Smooth muscle cell (in vitro differentiated cells): ENCODE measurements around the gene CUEDC2. TPM values are rescaled to one million over a fixed set of nuclear protein-coding genes. Genes with fewer than 3 reads are reported as not detected.

ENCODE experiments used
- DNase-seq: peaks from one replicate; lab custom pipeline; 2025; ENCODE audit not compliant: unreplicated experiment; lab: John Stamatoyannopoulos, UW
- H2AFZ ChIP-seq: fragments of 200-600 bp; sonication (generic); 2 replicates; pipeline ENCODE4 v1.6.0; 2016; ENCODE audit warnings: antibody characterized with exemption, low read depth, mild to moderate bottlenecking
- H3F3A ChIP-seq: fragments of 200-600 bp; sonication (generic); 2 replicates; pipeline ENCODE4 v1.6.0; 2017; ENCODE audit warnings: antibody characterized with exemption, low read depth
- H3K27ac ChIP-seq: fragments of 200-600 bp; sonication (generic); 2 replicates; pipeline ENCODE4 v1.5.1; 2016; ENCODE audit warnings: low read depth, mild to moderate bottlenecking
- H3K27me3 ChIP-seq: fragments of 200-600 bp; sonication (generic); 2 replicates; pipeline ENCODE4 v1.6.1; 2016; ENCODE audit warnings: low read depth, mild to moderate bottlenecking
- H3K36me3 ChIP-seq: fragments of 200-600 bp; sonication (generic); 2 replicates; pipeline ENCODE4 v1.5.1; 2016; ENCODE audit warnings: low read depth
- H3K4me1 ChIP-seq: fragments of 200-600 bp; sonication (generic); 2 replicates; pipeline ENCODE4 v1.5.1; 2016; ENCODE audit warnings: low read depth
- H3K4me2 ChIP-seq: fragments of 200-600 bp; sonication (generic); 2 replicates; pipeline ENCODE4 v1.6.0; 2016; ENCODE audit warnings: mild to moderate bottlenecking
- H3K4me3 ChIP-seq: fragments of 200-600 bp; sonication (generic); 2 replicates; pipeline ENCODE4 v1.5.1; 2016; ENCODE audit warnings: mild to moderate bottlenecking
- H3K79me2 ChIP-seq: fragments of 200-600 bp; sonication (generic); 2 replicates; pipeline ENCODE4 v1.6.0; 2016; ENCODE audit warnings: low read depth, mild to moderate bottlenecking
- H3K9ac ChIP-seq: fragments of 200-600 bp; sonication (generic); 2 replicates; pipeline ENCODE4 v1.6.0; 2016; ENCODE audit warnings: low read depth
- H3K9me3 ChIP-seq: fragments of 200-600 bp; sonication (generic); replicated peaks from 2 replicates; pipeline ENCODE4 v1.5.1; 2016; ENCODE audit warnings: low read depth
- H4K20me1 ChIP-seq: fragments of 200-600 bp; sonication (generic); 2 replicates; pipeline ENCODE4 v1.6.0; 2016; ENCODE audit warnings: low read depth
- WGBS: methylation state at CpG from one replicate; pipeline ENCODE4 v1.1.7; 2016; ENCODE audit warnings: low lambda C conversion rate; 5-methylcytosine and 5-hydroxymethylcytosine counted together
- polyA plus RNA-seq: library from polyadenylated mRNA; unstranded; fragments of >200 nt; fragmentation: Nextera tagmentation; extraction: Ambion mirVana; gene quantifications from 2 replicates; pipeline ENCODE4 v1.2.1, GENCODE V29; 2016
- total RNA-seq: library from RNA; depleted of rRNA; stranded (reverse); fragments of >200 nt; gene quantifications from 2 replicates; pipeline ENCODE4 v1.2.3, GENCODE V29; 2014
- TF ChIP-seq, protein P1 (sequence below): fragments of 200-600 bp; sonication (generic); IDR thresholded peaks from 2 replicates; pipeline ENCODE4 v1.5.1; 2017; ENCODE audit warnings: borderline replicate concordance, mild to moderate bottlenecking, antibody characterized with exemption; ENCODE audit not compliant: insufficient read depth, poor library complexity, severe bottlenecking

CUEDC2 gene
- total and polyA plus RNA-seq, 2 experiments from 2014 or later: 24.7 to 112 TPM

DNA sequence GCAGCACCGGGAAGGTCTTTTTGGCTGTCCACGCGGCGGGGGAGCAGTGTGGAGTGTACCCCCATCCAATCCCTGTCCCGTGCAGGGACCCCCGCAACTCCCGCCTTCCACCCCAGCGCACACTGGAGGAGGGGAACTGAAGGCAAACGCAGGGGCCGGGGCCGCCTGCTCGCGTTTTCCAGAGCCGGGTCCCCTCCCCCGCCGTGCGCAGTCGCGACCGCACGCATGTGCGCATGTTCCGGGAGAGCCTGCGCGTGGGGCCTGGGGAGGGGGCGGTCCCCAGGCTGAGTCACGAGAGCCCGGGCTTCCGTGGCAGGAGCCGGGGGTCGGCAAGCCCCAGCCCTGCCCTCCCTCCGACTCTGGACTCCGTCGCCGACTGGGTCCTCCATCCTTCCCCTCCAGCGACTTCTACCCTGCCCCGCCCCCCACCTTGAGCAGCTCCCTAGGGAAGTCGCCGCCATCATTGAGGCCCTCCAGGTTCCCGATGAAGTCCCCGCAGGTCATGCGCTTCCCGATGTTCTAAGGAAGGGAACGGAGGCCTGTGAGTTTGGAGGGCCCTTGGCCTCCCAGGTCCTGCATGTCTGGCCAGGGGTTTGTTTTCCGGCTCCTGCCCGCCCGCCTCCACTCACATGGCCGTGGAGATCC, 21.8 kb downstream of the CUEDC2 start:
- Histone ChIP-seq H3K4me3 (peak overlapping the region; percentile 73), H3K79me2 (no peaks in the 10 kb centered on the region), H3K9ac (peak overlapping the region; percentile 38), H4K20me1 (peaks cover 8% of the 10 kb centered on the region), H2AFZ (no peak overlapping the region), H3K36me3 (no peaks in the 10 kb centered on the region), H3K9me3 (no peaks in the 10 kb centered on the region), H3K27ac (peak overlapping the region; percentile 39), H3K4me1 (peaks cover 32% of the 10 kb centered on the region), H3K4me2 (peak overlapping the region; percentile 91), H3K27me3 (no peaks in the 10 kb centered on the region), H3F3A (no peaks in the 10 kb centered on the region)
- DNase-seq: peak; percentile 76
- 11% methylated on average over 25 of the region's 48 CpGs for WGBS
- TF ChIP-seq, protein P1, sequence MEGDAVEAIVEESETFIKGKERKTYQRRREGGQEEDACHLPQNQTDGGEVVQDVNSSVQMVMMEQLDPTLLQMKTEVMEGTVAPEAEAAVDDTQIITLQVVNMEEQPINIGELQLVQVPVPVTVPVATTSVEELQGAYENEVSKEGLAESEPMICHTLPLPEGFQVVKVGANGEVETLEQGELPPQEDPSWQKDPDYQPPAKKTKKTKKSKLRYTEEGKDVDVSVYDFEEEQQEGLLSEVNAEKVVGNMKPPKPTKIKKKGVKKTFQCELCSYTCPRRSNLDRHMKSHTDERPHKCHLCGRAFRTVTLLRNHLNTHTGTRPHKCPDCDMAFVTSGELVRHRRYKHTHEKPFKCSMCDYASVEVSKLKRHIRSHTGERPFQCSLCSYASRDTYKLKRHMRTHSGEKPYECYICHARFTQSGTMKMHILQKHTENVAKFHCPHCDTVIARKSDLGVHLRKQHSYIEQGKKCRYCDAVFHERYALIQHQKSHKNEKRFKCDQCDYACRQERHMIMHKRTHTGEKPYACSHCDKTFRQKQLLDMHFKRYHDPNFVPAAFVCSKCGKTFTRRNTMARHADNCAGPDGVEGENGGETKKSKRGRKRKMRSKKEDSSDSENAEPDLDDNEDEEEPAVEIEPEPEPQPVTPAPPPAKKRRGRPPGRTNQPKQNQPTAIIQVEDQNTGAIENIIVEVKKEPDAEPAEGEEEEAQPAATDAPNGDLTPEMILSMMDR: no peak

DNA sequence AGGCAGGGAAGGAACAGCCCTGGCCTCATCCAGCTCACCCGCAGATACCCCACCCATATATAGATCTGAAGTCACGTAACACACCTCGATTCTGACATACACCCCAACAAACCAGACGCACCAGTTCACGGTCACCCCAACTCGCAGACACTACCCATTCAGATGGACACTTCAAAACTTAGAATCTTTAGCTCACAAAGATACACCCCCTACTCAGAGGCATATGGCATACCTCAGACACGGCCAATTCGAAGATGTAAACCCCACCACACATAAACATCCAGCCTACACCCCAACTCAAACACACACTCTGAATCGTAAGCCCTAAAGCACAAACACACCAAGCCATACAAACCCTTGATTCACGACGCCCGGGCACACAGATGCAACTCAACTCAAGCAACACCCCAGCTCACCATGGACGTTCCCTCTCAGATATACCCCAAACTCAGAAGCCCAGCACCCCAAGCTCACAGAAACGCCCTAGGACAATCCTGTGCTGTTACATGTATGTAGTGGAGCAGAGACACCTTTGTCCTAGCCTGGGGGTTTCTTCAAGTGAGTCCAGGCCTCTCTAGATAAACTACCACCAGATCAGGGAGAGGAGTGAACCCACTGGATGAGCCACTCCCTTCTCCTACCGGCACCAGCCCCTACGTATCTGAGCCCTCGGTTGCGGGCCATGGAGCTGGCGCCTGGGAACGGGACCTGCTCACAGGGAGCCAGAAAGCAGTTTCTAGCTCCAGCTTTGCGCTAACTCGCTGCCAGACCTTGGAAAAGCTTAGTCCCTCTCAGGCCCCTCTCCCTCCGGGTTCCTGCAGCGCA, 22.6 kb downstream of the CUEDC2 start:
- H2AFZ ChIP-seq: no peak overlapping the region
- no peaks in the 10 kb centered on the region for H3K27me3 ChIP-seq

DNA sequence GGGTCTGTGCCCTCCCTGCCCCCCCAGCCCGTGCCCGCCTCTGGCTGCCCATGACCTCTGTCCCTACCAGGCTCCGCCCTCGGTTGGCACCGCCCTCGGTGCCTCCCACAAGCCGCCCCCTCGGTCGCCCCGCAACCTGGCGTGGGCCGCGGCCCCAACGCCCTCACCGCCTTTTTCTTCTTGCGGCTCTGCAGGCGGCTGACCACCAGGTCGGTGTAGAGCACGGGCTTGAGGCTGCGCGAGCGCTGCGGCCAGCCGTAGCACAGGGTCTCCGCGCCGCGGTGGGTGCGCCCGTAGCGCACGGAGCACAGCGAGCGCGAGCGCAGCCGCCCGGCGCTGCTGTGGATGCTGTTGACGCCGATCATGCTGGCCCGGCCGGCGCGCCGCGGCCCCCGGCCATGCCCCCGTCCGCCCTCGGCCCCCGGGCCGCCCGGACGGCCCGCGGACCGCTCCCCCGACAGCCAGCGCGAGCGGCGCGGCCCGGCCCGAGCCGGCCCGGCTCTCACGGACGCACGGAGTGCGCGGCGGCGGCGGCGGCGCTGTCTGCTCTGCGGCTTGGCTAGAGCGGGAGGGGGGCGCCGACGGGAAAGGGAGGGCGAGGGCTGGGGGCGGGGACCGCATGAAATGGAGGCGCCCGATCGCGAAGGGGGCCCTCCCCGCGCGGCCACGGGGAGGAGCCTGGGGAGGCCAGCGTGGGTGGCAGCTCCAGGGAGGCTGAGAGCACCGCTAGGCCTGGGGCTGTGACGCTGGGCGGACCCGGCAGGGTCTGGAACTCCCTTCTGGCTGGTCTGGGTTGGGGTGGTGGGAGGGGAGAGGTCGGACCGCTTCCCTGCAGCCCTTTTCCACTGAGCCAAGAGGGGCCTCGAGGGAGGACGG, 23.4 kb downstream of the CUEDC2 start:
- peak; percentile 79 for DNase-seq
- no peaks in the 10 kb centered on the region for H3K27me3 ChIP-seq
- H3K4me3 ChIP-seq: peak overlapping the region; percentile 73
- H3K9ac ChIP-seq: peak overlapping the region; percentile 64
- no peaks in the 10 kb centered on the region for H3K9me3 ChIP-seq
- H3K79me2 ChIP-seq: no peaks in the 10 kb centered on the region
- TF ChIP-seq, protein P1: no peak
- H4K20me1 ChIP-seq: peaks cover 8% of the 10 kb centered on the region
- H3K4me2 ChIP-seq: peak overlapping the region; percentile 91
- peak overlapping the region; percentile 39 for H3K27ac ChIP-seq
- no peaks in the 10 kb centered on the region for H3F3A ChIP-seq
- no peak overlapping the region for H2AFZ ChIP-seq
- H3K4me1 ChIP-seq: peaks cover 23% of the 10 kb centered on the region
- no peaks in the 10 kb centered on the region for H3K36me3 ChIP-seq
- WGBS: 3% methylated on average over 56 of the region's 103 CpGs

More for the DNA sequence above, 22.6 kb downstream of the CUEDC2 start:
- no peaks in the 10 kb centered on the region for H3K36me3 ChIP-seq
- H4K20me1 ChIP-seq: peaks cover 8% of the 10 kb centered on the region
- peak; percentile 76 for DNase-seq
- H3K4me3 ChIP-seq: peak overlapping the region; percentile 73
- H3F3A ChIP-seq: no peaks in the 10 kb centered on the region
- TF ChIP-seq, protein P1: no peak
- H3K79me2 ChIP-seq: no peaks in the 10 kb centered on the region
- H3K9ac ChIP-seq: peak overlapping the region; percentile 38
- peaks cover 28% of the 10 kb centered on the region for H3K4me1 ChIP-seq
- peak overlapping the region; percentile 91 for H3K4me2 ChIP-seq
- no peaks in the 10 kb centered on the region for H3K9me3 ChIP-seq
- WGBS: 38% methylated on average over 24 of the region's 24 CpGs
- H3K27ac ChIP-seq: peak overlapping the region; percentile 39
